KMS-11 (cell line): Measurements from ENCODE around the gene TPM3.

Source experiments
- H2AFZ ChIP-seq: fragments of 200-600 bp; sonication (generic); 2 replicates; pipeline ENCODE4 v1.6.1; 2016; ENCODE audit warnings: antibody characterized with exemption, mixed run types, low read depth
- H3K27ac ChIP-seq: fragments of 200-600 bp; sonication (generic); 2 replicates; pipeline ENCODE4 v1.6.1; 2016; ENCODE audit warnings: mild to moderate bottlenecking, mixed run types
- H3K27me3 ChIP-seq: fragments of 200-600 bp; sonication (generic); 2 replicates; pipeline ENCODE4 v1.6.1; 2017; ENCODE audit warnings: mild to moderate bottlenecking, low read depth, mixed run types, moderate library complexity; ENCODE audit not compliant: insufficient read depth
- H3K36me3 ChIP-seq: fragments of 200-600 bp; sonication (generic); 2 replicates; pipeline ENCODE4 v1.6.1; 2017; ENCODE audit warnings: mild to moderate bottlenecking, mixed run types; ENCODE audit not compliant: insufficient read depth
- H3K4me1 ChIP-seq: fragments of 200-600 bp; sonication (generic); 2 replicates; pipeline ENCODE4 v1.6.1; 2016; ENCODE audit warnings: mild to moderate bottlenecking, low read depth, mixed run types; ENCODE audit not compliant: poor library complexity, severe bottlenecking
- H3K4me2 ChIP-seq: fragments of 200-600 bp; sonication (generic); 2 replicates; pipeline ENCODE4 v1.7.0; 2016; ENCODE audit warnings: mild to moderate bottlenecking, mixed run types
- H3K4me3 ChIP-seq: fragments of 200-600 bp; sonication (generic); IDR thresholded peaks from 2 replicates; pipeline ENCODE4 v1.6.1; 2017; ENCODE audit warnings: low read depth, low read length, mixed read lengths; ENCODE audit not compliant: insufficient read depth
- H3K79me2 ChIP-seq: fragments of 200-600 bp; sonication (generic); 2 replicates; pipeline ENCODE4 v1.6.1; 2016; ENCODE audit warnings: low read depth, mixed run types; ENCODE audit not compliant: insufficient read depth
- H3K9ac ChIP-seq: fragments of 200-600 bp; sonication (generic); 2 replicates; pipeline ENCODE4 v1.6.1; 2016; ENCODE audit warnings: mild to moderate bottlenecking, mixed run types
- H4K20me1 ChIP-seq: fragments of 200-600 bp; sonication (generic); 2 replicates; pipeline ENCODE4 v1.6.1; 2016; ENCODE audit warnings: mild to moderate bottlenecking, mixed run types; ENCODE audit not compliant: insufficient read depth
- TF ChIP-seq, protein P1 (sequence below): fragments of 200-600 bp; sonication (generic); conservative IDR thresholded peaks from 2 replicates; pipeline ENCODE4 v1.6.1; 2017; ENCODE audit warnings: low read depth, mild to moderate bottlenecking, antibody characterized with exemption, low read length, moderate library complexity, mixed read lengths

The TPM3 gene

DNA sequence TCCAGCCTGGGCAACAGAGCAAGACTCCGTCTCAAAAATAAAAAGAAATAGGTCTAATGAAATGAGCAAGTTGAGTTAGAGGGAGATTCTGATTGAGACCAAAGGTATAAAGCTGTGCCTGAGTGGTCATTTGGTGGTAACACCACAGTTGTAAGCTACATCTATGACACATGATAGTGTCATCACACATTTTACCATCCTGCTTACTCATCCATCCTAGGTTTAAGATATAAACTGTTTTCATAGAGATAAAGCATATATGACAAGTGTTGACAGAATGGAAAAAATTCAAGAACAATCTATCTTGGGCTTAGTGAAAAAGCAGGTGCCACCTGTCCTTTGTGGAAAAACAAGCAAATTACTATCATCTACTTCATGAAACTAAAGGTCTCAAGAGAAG, 21.4 kb upstream of the TPM3 start:
- peaks cover 67% of the 10 kb centered on the region for H3K79me2 ChIP-seq

DNA sequence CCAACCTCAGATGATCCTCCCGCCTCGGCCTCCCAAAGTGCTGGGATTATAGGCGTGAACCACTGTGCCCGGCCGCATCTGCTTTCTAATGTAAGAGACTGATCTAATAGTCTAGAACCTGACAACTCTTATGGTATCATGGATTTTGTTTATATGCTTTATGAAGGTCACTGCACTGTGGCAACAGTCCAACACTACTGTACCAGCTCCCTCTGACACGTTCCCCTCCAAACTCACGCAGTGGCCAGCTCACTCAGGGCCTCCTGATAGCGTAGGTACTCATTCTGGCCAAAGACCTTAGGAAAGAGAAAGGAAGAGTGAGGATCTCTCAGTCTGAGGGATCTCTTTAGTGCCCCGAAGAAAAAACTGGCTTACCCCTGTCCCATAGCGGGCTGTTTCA, 20.2 kb upstream of the TPM3 start:
- H3K79me2 ChIP-seq = peaks cover 55% of the 10 kb centered on the region
- H3K4me3 ChIP-seq = no peak overlapping the region
- no peaks in the 10 kb centered on the region for H4K20me1 ChIP-seq
- H3K4me1 ChIP-seq = peaks cover 97% of the 10 kb centered on the region
- no peak overlapping the region for H2AFZ ChIP-seq
- H3K36me3 ChIP-seq = peaks cover 44% of the 10 kb centered on the region
- TF ChIP-seq, protein P1, sequence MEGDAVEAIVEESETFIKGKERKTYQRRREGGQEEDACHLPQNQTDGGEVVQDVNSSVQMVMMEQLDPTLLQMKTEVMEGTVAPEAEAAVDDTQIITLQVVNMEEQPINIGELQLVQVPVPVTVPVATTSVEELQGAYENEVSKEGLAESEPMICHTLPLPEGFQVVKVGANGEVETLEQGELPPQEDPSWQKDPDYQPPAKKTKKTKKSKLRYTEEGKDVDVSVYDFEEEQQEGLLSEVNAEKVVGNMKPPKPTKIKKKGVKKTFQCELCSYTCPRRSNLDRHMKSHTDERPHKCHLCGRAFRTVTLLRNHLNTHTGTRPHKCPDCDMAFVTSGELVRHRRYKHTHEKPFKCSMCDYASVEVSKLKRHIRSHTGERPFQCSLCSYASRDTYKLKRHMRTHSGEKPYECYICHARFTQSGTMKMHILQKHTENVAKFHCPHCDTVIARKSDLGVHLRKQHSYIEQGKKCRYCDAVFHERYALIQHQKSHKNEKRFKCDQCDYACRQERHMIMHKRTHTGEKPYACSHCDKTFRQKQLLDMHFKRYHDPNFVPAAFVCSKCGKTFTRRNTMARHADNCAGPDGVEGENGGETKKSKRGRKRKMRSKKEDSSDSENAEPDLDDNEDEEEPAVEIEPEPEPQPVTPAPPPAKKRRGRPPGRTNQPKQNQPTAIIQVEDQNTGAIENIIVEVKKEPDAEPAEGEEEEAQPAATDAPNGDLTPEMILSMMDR = no peak
- no peaks in the 10 kb centered on the region for H3K27me3 ChIP-seq
- no peak overlapping the region for H3K9ac ChIP-seq
- H3K4me2 ChIP-seq = no peak overlapping the region
- no peak overlapping the region for H3K27ac ChIP-seq

More for the DNA sequence above, 21.4 kb upstream of the TPM3 start:
- Histone ChIP-seq H3K4me2 (no peak overlapping the region), H3K27ac (peak overlapping the region; percentile 3; the same call in 1 of the 2 replicates), H2AFZ (no peak overlapping the region), H3K4me3 (no peak overlapping the region), H3K4me1 (peaks cover 97% of the 10 kb centered on the region), H4K20me1 (no peaks in the 10 kb centered on the region), H3K9ac (no peak overlapping the region), H3K36me3 (peaks cover 49% of the 10 kb centered on the region), H3K27me3 (no peaks in the 10 kb centered on the region)
- TF ChIP-seq, protein P1 = no peak

DNA sequence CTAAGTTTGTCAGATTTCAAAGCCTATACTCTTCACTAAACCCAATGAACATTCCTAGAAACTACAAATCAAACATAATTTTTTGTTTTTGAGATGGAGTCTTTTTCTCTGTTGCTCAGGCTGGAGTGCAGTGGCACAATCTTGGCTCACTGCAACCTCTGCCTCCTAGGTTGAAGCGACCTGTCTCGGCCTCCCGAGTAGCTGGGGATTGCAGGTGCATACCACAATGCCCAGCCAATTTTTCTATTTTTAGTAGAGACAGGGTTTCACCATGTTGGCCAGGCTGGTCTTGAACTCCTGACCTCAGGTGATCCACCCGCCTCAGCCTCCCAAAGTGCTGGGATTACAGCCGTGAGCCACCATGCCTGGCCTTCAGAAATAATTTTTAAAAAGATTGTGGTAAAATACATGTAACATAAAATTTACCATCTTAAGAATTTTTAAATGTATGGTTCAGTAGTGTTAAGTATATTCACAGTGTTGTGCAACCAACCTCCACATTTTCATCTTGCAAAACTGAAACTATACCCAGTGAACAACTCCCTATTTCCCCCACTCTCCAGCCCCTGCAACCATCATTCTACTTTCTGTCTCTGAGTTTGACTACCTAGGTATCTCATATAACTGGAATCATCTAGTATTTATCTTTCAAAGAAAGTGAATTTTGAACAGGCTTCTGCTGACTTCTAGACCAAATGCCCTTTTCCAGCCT, 16.9 kb upstream of the TPM3 start:
- Histone ChIP-seq H3K27me3 (no peaks in the 10 kb centered on the region), H3K4me3 (peak overlapping the region; percentile 12), H3K9ac (peak overlapping the region; percentile 0; the same call in 1 of the 2 replicates), H2AFZ (no peak overlapping the region), H3K36me3 (peaks cover 39% of the 10 kb centered on the region), H3K79me2 (peaks cover 29% of the 10 kb centered on the region; the same call in 1 of the 2 replicates), H3K4me1 (peaks cover 81% of the 10 kb centered on the region), H4K20me1 (no peaks in the 10 kb centered on the region), H3K27ac (peak overlapping the region; percentile 51), H3K4me2 (peak overlapping the region; percentile 85)
- TF ChIP-seq, protein P1 = no peak

DNA sequence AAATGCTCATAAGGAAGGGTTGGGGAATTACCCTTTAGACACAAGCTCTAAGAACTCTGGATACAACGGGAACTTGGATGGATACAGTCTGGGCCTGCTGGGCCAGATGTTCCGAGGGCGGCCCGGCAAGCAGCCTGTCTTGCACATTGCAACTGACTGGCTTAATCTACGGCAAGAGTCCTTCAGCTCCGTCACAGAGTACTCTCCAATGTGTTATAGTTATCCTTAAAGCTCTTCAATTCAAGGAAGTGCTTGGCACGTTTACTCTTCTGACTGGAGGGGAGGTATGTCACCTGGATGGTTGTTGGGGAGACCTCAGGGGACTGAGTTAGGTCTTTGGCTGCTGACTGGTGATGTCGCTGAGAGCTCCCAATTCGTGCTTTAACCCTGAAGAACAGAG, 15.4 kb upstream of the TPM3 start:
- Histone ChIP-seq H2AFZ (no peak overlapping the region), H3K79me2 (peaks cover 13% of the 10 kb centered on the region; the same call in 1 of the 2 replicates), H4K20me1 (no peaks in the 10 kb centered on the region), H3K4me1 (peaks cover 66% of the 10 kb centered on the region), H3K9ac (no peak overlapping the region), H3K27me3 (no peaks in the 10 kb centered on the region), H3K4me2 (0 out of 2 replicates have a peak overlapping the region, but pooled peaks have one; percentile 85), H3K4me3 (no peak overlapping the region), H3K27ac (peak overlapping the region; percentile 11; the same call in 1 of the 2 replicates), H3K36me3 (peaks cover 24% of the 10 kb centered on the region)
- TF ChIP-seq, protein P1 = no peak
